Mammary epithelial cell (primary cell): ENCODE data around the gene PKD1.

Experiments
- CTCF ChIP-seq, 2 donors: IDR thresholded peaks in 1 of 2; conservative IDR thresholded peaks in 1 of 2; 2 replicates each; pipeline ENCODE4 v1.5.1; 2011 to 2012; ENCODE audit warnings: inconsistent platforms in 2 of 2, low read length in 2 of 2, mild to moderate bottlenecking in 2 of 2, control low read depth in 1 of 2, low read depth in 1 of 2; ENCODE audit not compliant: insufficient read depth in 1 of 2; ENCODE audit errors: extremely low read depth in 1 of 2
- EZH2 ChIP-seq: IDR thresholded peaks from 2 replicates; pipeline ENCODE4 v1.6.1; 2012; ENCODE audit warnings: low read length, inconsistent platforms, borderline replicate concordance

GRCh38 chr16:2063861-2064260 lies 71.8 kb downstream of the PKD1 start:
- TF ChIP-seq CTCF (conservative IDR thresholded peaks at IDR 0.05 in 1 of 2, IDR thresholded peaks at IDR 0.05 in 1 of 2; ENCODE audit: extremely low read depth in 1 of 2, insufficient read depth in 1 of 2, low read depth in 1 of 2, low read length in 2 of 2) (no peak), EZH2 (no peak)
